Stromal cell of bone marrow (primary cell): ENCODE measurements around the gene SHROOM2.

Experiments used
- DNase-seq: peaks from one replicate; pipeline ENCODE4 v3.0.0-alpha.2; 2012; ENCODE audit warnings: low read depth

SHROOM2 gene

DNA sequence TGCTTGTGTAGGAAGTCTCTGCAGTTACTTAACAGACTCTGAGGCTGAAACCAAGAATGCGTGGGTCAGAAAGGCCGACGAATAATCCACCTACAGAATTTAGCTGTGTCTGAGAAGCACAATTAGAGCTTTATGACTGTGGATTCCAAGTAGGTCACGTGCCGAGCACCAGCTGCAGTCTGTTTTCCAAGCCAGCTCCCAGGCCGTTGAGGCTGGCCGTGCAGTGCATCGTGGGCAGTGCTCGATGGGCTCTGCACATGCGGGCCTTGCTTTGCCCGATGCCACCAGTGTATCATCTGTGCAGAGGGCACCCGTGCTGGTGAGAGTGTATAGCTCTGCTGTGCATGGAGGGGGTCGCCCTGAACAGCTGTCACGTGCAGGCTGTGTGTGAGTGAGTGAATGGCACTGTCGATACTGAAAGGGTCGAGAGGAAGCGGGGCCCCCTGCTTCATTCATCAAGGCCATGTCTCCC lies 113.4 kb downstream of the SHROOM2 start:
- no peak for DNase-seq

DNA sequence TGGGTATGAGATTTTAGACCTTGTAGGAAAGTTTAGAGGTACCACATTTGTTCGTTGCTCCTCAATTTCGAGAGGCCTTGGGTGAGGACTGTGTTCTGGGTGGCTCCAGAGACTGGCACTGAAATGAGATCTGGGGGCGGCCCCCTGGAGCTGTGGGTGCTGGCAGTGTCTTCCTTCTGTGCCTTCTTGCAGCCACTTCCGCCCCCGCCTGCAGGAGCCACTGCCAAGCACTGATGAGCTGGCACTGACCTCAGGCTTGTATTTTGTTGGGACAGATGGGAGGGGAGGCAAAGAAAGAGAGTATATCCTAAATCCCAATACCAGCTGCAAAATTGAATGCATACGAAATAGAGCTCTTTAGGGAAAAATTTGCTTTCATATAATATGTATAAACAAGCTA lies 116.4 kb downstream of the SHROOM2 start:
- peak; percentile 18 for DNase-seq

DNA sequence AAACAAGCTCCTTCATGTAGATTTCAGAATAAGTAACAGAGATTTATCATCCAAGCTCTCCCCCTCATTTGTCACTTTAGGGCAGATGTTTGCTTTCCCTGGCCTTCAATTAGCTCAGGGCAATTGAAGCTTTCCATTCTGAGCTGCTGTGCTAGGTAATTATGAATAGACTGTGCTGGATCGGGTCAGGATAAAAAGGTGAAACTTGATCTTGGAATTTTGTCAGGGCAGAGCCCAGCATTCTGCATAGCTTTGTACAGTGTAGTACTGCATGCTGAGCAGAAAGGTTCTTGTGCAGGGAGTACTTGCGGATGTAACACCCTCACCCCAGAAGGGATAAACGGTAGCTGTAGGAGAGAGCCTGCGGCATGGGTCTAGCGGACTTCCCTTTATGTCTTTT lies 116.9 kb downstream of the SHROOM2 start:
- DNase-seq: no peak

DNA sequence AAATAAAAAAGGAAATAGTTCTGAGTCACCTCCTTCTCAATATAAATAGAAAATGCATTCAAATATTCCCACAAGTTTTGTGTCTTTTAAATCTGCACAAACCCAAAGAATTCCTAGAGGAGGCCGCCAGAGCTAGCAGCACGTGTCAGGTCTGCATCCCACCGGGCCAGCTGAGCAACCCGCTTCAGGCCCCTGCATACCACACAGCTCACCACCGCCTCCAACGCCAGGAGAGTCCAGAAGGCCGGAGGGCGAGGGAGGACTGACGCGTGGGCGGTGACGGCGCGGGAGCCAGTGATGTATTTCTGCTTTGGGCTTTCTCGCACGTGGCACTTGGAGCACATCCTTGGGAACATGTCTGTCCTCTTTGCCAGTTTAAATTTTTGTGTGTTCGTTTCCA lies 119.1 kb downstream of the SHROOM2 start:
- peak; percentile 22 for DNase-seq

DNA sequence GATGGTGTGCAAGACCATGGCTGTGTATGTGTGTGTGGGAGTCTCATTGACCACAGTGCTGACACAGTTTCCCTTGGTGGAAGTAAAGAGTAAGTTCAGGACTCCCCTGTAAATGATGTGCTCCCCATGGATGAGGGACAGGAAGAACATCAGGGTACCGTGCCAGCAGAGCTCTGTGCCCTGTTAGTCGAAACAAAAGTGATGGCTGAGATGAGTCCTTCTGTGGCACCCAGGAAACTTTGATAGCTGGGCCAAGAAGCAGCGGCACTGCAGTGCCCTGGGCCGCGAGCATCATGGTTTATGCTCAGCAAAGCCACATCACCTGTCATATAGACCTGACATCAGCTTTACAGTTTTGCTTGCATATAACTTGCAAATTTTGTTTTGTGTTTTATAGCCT lies 119.5 kb downstream of the SHROOM2 start:
- no peak for DNase-seq

DNA sequence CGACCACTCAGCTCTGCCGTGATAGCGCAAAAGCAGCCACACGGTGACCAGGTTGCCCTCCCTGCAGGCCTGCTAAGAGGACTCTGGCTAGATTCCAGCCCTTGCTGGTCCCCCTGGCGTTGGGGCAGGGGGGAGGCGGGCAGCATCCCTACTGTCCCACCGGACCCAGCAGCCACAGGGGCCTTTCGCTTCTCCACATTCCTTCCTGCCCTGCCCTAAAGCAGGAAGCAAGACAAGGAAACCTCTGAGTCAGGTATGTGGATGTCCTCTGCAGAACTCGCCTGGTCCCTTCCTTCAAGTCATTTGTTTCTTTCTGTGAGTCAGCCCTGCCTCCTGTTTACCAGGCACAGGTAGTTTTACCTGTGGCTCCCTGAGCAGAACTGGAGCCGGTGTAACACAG lies 120.7 kb downstream of the SHROOM2 start:
- no peak for DNase-seq

DNA sequence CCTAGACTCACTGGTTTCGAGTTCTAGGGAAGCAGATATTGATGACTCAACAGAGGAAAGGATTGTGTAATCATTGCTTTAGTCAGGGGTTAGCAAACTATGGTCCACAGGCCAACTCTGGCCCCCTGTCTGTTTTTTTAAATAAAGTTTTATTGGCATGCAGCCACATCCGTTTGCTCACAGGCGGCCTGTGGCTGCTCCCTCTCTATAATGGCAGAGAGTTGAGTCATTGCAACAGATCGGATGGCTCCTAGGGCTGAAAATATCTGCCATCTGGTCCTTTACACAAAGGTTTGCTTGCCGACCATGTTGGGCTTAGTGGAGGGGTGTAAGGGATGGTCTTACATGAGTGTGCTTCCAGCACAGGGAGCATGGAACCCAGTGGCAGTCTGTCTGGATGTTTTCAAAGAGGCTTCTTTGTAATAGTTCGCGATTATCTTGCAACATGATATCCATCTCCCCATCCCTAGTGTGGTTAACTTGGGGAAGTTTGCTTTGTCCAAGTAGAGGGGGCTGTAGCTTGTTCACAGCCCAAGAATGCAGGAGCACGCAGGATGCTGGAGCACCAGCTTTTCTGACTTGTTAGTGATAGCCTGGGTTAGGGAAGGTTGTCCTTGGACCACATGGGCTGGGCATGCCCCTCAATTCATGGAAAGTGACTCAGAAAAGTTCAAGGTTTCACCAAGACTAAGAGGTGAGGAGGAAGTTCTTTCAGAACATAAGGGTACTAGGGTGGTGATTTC lies 121.6 kb downstream of the SHROOM2 start:
- DNase-seq: peak; percentile 41

DNA sequence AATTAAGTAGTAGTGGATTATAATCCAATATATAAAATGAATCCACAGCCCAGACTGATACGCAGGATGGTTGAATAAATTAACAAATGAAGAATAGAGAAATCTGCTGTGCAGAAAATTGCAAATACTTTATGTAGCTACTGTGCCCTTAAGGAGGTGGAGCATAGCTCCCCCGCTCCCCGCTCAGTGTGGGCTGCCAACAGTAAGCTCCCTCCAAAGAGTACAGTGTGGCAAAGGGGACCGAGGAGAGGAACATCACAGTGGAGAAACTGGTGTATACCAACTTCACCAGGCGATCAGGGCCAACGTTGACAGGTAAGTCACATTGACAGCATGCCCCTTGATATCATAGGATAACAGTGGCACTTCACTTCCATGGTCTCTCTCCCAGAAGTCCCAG lies 123.0 kb downstream of the SHROOM2 start:
- DNase-seq: no peak

DNA sequence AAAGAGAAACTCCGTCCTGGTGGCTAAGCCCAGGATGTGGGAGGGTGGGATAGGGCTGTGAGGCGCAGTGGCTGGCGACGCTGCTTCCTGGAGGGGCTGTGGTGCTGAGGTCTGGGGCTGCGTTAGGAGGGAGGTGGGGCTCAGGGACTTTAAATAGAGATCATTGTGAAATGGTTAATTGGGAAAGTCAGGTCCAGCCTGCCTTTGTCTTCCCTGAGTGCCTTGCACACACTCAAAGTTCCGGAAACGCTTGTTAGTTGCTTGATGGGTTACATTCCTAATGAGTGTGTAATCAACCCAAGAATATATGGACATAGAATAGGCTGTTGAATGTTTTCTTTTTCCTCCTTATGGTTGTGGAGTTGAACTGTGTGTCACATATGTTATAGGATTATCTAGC lies 125.3 kb downstream of the SHROOM2 start:
- DNase-seq: no peak

DNA sequence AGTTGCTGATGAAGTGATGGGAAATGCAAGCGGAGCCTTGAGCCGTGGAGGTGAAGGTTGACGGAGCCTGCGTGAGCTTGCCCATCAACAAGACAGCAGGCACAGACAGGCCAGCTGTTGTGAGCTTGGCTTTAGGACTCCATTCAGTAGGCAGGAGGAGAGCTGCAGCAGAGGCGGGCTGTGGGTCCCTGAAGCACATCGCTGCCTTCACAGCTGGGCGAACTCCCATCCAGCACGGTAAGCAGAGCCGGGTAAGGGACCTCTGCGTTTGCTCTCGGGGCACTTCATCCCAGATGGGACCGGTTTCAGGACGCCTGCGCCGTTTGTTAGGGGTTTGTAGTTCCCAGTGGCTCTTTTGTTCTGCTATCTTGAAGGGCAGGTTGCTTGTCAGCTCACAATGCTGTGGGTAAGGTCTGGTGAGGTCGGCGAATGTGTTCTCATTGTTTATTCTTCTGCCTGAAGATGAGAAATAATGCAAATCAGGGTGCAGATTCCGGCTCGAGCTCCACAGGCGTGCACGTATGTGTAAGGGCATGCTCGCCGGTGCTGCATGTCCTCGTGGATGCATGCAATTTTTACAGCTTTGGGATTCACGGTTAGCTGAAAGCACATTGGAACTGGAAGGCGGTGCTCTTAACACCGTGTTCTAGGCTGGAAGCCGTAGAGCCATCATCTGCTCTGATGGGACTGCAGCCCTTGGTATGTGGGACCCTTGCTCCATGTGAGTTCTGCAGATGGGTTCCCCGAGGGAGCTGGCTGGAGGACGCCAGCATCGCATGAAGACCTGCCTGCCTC lies 126.3 kb downstream of the SHROOM2 start:
- DNase-seq: no peak

DNA sequence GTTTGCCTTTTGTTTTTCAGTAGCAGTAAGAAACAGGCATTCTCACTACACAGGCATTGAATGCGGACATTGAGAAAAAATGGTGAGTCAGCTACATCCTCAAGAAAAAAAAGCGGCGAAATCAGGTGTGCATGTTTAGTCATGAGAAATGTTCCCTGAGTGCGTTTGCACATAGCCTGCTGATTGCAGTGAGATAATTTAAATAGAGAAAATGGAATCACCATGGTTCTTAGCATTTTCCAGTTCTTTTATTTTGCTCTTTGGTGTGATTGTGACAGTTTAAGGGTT lies 126.9 kb downstream of the SHROOM2 start:
- no peak for DNase-seq

DNA sequence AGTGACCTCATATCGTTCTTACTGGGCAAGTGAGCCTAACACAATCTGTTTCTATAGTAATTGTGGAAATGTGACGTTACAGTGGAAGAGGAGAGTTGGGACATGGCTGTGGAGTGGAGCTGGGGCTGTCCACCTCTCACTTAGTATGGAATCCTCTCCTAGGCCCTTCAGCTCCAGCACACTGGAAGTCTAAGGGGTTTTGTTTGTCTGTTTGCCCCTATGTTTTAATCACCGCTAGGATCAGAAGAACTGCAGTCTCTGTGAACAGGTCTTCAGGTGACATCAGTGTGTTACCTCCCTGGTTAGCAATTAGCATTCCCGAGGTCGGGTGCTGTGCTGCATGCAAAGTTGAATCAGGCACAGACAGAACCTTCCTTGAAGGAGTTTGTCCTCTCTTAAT lies 131.6 kb downstream of the SHROOM2 start:
- DNase-seq: no peak

DNA sequence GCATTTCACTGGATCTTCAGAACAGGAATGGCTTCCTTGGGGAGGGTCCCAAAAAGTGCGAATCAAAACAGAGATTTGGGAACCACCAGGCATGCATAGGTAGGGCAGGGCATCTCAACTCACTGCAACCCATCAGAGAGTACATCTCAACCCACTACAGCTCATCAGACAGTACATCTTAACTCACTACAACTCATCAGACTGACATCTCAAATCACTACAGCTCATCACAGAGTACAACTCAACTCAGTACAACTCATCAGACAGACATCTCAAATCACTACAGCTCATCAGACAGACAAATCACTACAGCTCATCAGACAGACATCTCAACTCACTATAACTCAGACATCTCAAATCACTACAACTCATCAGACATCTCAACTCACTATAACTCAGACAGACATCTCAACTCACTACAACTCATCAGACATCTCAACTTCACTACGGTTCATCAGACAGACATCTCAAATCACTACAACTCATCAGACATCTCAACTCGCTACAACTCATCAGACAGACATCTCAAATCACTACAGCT lies 133.5 kb downstream of the SHROOM2 start:
- DNase-seq: no peak

DNA sequence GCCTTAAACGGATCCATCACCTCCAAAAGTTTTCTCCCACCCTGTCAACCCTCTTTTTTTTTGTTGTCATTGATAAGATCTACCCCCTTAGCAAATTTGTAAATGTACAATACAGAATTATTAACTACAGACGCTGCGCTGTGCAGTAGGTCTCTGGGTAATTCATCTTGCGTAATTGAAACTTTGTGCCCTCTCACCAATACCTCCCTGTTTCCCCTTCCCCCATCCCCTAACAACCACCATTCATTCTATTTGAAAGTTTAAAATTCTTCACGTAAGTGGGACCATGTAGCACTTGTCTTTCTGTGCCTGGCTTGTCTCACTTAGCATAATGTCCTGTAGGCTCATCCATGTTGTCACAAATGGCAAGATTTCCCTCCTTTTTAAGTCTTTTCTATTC lies 135.2 kb downstream of the SHROOM2 start:
- no peak for DNase-seq

DNA sequence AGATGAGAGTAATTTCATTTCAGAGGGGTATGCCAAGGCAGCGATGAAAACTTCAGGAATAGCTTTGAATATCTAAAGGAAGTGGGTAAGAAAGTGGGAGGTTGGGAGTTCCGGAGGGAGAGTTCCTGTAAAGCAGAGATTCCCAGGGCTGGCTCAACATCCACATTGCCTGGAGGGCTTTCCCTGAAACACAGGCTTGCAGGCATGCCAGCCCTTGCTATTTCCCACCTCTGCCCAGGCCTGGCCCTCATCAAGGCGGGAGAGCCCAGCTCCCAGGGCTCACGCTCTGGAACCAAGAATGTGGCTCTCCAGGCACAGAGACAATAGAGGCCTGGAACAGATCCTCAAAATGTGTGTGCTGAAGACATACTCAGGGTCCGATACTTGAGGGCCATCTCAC lies 137.1 kb downstream of the SHROOM2 start:
- DNase-seq: no peak

DNA sequence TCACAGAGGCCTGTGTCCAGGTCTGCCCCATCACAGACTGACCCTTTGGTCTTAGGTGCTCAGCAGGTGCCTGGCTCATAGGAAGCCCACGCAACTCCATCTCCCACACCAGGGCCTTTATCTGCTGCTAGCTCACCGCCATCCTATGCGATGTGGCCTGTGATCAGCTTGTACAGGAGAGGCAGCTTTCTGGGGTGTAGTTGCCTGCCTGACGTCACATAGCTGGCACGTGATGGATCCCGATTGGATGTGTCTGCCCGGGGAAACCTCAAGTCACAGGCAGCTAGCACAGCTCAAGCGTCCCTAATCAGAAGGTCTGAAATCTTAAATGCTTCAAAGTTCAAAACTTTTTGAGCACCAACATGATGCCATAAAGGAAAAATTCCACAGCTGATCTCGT lies 139.8 kb downstream of the SHROOM2 start:
- DNase-seq: no peak

DNA sequence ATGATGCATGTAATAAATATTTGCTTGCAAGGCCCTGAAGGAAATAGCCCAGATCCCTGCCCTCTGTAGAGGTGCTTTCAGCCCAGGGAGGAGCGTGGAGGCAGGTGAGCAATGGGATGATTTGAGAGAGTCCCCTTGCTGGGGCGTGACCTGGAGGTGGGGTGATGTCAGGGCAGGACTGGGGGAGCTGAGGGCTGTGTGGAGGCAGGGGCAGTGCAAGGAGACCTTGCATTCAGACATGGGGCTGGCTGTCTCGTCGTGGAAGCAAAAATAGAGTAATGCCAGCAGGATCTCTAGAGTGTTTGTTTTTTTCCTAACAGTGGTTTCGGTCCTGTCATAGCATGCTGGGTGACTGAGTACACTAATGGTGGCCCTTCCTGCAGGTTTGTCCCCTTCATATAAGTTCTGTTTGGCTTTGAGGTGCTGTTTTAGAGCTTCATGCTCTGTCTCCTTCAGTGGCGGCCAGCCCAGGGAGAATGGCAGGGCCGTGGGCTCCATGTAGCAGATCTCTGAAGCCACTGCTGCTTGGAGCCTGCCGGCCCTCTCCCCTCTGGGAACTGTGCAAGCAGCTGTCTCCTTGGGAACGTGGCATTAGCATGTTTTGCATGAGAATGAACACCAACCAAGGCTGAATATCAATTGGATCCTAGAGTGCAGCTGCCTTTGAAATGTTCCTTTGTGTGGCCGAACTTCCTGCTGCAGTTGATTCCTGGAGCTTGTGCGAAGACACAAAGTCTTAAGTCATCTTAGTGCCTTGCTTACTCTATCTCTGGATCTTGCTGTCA lies 141.7 kb downstream of the SHROOM2 start:
- DNase-seq: no peak

DNA sequence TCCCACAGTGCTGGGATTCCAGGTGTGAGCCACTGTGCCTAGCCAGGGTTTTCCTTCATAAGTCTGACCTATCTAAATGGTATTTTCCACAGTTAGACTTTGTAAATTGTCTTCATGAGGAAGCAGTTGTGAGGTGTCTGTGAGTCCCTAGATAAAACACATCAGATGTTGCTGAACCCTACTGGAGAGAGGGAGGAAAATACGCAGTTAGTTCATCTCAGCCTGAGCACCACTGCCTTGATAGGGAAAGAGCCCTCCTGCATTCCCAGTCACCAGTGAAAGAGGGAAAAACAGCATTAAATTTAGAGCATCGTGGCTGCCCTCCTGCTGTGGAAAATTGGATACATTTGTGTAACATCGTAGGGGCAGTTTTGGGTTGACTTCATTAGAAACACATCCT lies 149.2 kb downstream of the SHROOM2 start:
- no peak for DNase-seq

DNA sequence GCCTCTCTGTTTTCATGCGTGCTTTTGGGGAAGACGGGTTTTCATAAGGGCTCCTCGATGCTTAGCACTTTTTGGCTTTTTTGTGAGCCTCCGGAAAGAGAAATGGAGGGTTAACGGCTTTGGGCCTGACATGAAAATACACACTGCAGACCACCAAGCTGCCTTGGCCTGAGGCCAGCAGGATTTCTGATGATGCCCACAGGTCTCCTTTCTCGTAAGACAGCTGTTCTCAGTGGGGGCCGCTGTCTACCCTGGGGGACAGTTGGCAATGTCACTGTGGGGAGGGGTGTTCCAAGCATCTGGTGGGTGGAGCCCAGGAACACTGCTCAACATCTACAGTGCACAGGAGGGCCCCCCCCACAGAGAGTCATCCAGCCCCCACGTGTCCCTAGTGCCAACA lies 151.5 kb downstream of the SHROOM2 start:
- no peak for DNase-seq

DNA sequence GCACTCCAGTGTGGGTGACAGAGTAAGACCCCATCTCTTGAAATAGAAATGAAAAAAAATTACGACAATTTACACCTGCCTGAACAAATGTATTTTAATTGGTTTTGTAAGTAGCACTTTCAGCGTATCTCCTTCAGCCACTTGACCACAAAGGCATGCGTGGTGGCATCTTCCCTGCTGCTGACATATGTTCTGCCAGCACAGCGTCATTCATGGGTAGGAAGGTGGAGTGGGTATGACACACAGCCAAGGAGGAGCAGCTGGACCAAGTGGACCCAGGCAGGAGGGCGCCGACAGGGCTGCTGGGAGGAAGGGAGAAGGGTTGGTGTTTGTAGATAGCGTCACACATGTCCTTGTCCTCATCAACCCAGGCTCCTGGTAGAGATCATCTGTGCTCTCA lies 152.3 kb downstream of the SHROOM2 start:
- no peak for DNase-seq

DNA sequence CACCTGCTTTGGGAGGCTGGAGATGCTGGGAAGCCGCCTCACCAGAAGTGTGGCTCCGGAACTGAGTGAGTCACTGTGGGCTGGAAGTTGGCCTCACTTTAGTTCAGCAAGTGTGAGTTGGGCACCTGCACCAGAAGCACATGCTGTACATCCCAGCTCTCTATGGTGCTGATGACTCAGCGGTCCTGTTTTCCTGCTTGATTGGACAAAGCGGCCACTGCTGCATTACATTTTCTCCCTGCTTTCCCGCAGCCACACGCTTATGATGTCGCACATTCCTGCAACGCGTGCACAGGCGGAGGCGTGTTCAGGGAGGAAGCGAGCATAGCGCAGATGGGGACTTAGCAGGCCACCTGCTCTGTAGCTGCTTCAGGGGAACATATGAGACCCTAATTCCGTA lies 154.2 kb downstream of the SHROOM2 start:
- no peak for DNase-seq

DNA sequence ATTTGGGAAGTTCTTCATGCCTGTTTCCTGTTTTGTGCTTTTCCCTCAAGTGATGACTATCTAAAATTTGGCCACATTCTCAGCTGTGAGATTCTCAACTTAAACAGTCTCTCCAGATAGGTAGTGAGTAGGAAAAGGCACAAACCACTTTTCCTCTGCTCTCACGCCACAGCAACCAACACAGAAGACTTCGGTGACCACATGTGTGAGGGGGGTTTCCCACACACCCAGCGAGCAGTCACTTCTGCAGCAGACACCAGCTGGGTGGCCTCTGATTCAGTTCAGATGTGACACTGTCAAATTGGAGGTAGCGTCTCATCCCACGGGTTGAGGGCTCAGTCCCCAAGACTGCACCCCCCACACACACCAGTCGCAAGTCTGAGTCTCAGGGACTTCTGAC lies 155.9 kb downstream of the SHROOM2 start:
- no peak for DNase-seq

DNA sequence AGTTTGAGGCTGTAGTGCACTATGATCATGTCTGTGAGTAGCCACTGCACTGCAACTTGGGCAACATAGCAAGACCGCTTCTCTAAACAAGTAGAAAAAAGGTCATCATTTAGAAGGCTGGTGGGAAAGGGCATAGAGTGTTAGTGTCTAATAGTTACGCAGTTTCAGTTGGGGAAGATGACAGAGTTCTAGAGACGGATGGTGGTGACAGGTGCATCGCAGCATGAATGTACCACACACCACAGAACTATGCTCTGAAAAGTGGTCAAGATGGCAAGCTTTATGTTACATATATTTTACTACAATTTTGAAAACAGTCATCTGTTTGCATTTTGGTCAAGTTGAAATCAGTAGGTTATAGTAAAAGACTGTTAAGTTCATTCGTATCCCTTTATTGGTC lies 157.2 kb downstream of the SHROOM2 start:
- no peak for DNase-seq
